PFSK-1 (cell line): ENCODE data around the gene GTPBP1.

ENCODE experiments used
- FOXP2 ChIP-seq: optimal IDR thresholded peaks from 2 replicates; pipeline ENCODE3; 2011; ENCODE audit warnings: borderline replicate concordance, control low read depth, inconsistent platforms; ENCODE audit not compliant: insufficient read depth; ENCODE audit errors: extremely low read length, extremely low read depth
- POLR2AphosphoS5 ChIP-seq: IDR thresholded peaks from 2 replicates; pipeline ENCODE4 v1.6.1; 2012; ENCODE audit warnings: low read depth, mild to moderate bottlenecking, control low read depth, low read length, moderate library complexity
- SIN3A ChIP-seq: IDR thresholded peaks from 2 replicates; pipeline ENCODE4 v1.6.1; 2012; ENCODE audit warnings: mild to moderate bottlenecking, low read length, moderate library complexity, borderline replicate concordance; ENCODE audit not compliant: insufficient read depth
- TAF1 ChIP-seq: IDR thresholded peaks from 2 replicates; pipeline ENCODE4 v1.6.1; 2012; ENCODE audit warnings: low read length, control low read depth, borderline replicate concordance; ENCODE audit not compliant: insufficient read depth
- TF ChIP-seq, protein P1 (sequence below), 2 experiments: IDR thresholded peaks; 2 replicates each; pipeline versions ENCODE4 v1.6.1 to v1.8.0; 2011 to 2012; ENCODE audit warnings: low read depth in 2 of 2, low read length in 2 of 2, control low read depth in 1 of 2, inconsistent platforms in 1 of 2, mild to moderate bottlenecking in 1 of 2, moderate library complexity in 1 of 2; ENCODE audit not compliant: insufficient read depth in 1 of 2

GTPBP1 gene

GRCh38 chr22:38724926-38725571 is 19.3 kb downstream of the GTPBP1 start:
- TF ChIP-seq SIN3A: no peak
- TF ChIP-seq, protein P1, sequence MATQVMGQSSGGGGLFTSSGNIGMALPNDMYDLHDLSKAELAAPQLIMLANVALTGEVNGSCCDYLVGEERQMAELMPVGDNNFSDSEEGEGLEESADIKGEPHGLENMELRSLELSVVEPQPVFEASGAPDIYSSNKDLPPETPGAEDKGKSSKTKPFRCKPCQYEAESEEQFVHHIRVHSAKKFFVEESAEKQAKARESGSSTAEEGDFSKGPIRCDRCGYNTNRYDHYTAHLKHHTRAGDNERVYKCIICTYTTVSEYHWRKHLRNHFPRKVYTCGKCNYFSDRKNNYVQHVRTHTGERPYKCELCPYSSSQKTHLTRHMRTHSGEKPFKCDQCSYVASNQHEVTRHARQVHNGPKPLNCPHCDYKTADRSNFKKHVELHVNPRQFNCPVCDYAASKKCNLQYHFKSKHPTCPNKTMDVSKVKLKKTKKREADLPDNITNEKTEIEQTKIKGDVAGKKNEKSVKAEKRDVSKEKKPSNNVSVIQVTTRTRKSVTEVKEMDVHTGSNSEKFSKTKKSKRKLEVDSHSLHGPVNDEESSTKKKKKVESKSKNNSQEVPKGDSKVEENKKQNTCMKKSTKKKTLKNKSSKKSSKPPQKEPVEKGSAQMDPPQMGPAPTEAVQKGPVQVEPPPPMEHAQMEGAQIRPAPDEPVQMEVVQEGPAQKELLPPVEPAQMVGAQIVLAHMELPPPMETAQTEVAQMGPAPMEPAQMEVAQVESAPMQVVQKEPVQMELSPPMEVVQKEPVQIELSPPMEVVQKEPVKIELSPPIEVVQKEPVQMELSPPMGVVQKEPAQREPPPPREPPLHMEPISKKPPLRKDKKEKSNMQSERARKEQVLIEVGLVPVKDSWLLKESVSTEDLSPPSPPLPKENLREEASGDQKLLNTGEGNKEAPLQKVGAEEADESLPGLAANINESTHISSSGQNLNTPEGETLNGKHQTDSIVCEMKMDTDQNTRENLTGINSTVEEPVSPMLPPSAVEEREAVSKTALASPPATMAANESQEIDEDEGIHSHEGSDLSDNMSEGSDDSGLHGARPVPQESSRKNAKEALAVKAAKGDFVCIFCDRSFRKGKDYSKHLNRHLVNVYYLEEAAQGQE (IDR thresholded peaks at IDR 0.05; ENCODE audit: insufficient read depth in 1 of 2, low read depth in 2 of 2, low read length in 2 of 2): no peak
- TF ChIP-seq FOXP2: no peak
- TF ChIP-seq TAF1: no peak
- TF ChIP-seq POLR2AphosphoS5: no peak

- TF ChIP-seq, protein P1 (IDR thresholded peaks at IDR 0.05; ENCODE audit: insufficient read depth in 1 of 2, low read depth in 2 of 2, low read length in 2 of 2): no peak
- TF ChIP-seq TAF1: no peak
- TF ChIP-seq POLR2AphosphoS5: no peak
- TF ChIP-seq FOXP2: no peak
- no peak for TF ChIP-seq SIN3A
Observed at GRCh38 chr22:38725900-38726655, 20.3 kb downstream of the GTPBP1 start.

DNA sequence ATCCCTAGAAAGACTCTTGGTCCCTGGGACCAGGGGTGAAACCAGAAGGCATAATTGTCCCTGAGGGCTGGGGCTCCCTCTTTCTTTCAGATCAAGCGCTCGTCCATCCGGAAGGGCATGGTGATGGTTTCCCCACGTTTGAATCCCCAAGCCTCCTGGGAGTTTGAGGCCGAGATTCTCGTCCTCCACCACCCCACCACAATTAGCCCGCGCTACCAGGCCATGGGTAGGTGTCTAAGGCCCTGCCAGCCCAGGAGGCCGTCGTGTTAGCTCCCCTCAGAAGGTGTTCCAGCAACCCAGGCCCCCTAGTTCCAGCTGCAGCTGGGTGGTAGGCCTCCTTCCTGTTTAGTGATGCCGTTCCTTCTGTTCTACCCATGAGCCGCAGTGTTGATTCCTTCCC is 21.4 kb downstream of the GTPBP1 start:
- TF ChIP-seq FOXP2 (no peak), TAF1 (no peak), SIN3A (no peak)

DNA sequence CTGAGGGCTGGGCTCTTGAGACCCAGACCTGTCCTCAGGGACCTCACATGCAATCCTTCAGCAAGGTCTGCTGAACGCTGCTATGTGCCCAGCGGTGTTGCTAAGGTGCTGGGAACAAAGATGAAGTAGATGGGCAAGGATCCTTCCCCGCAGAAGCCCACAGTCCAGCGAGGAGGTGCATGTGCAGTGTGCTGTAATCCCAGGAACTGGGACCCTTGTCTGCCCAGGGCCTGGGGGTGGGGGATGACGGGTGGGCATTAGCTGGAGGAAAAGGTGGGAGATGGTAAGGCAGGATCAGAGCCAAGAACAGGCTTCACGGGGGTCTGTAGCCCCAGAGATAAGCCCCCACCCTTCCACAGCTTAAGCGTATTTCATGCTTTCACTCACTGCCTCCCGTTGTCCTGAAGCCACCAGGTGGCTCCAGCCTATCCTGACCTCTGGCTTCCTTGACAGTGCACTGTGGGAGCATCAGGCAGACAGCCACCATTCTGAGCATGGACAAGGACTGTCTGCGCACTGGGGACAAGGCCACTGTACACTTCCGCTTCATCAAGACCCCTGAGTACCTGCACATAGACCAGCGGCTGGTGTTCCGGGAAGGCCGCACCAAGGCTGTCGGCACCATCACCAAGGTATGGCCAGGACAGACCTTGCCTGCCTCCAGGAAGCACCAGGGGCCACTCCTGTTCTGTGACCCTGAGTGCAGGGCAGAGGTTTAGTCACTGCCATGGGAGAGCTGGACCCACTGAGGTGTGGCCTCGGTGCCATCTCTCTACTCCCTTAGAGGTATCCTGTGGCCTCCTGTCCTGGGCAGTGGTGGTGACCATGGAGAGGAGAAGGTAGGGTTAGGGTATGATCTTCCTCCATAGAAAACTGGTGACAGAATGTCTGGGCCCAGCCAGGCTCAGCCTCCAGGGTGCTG is 22.0 kb downstream of the GTPBP1 start:
- no peak for TF ChIP-seq TAF1
- no peak for TF ChIP-seq POLR2AphosphoS5
- TF ChIP-seq SIN3A: no peak
- TF ChIP-seq, protein P1 (IDR thresholded peaks at IDR 0.05; ENCODE audit: insufficient read depth in 1 of 2, low read depth in 2 of 2, low read length in 2 of 2): no peak
- TF ChIP-seq FOXP2: no peak
